Colonic mucosa (tissue), 4 donors: ENCODE data around the gene FBF1. TPM values are rescaled to one million over a fixed set of nuclear protein-coding genes. Genes with fewer than 3 reads are reported as not detected.

Experiments
- DNase-seq: peaks from one replicate; pipeline ENCODE4 v3.0.0-alpha.2; 2020
- H3K27ac ChIP-seq: fragments of 200-600 bp; one replicate; pipeline ENCODE4 v1.8.0; 2021
- H3K27me3 ChIP-seq: fragments of 200-600 bp; one replicate; pipeline ENCODE4 v1.8.0; 2021
- H3K36me3 ChIP-seq: fragments of 200-600 bp; one replicate; pipeline ENCODE4 v1.8.0; 2021
- H3K4me1 ChIP-seq: fragments of 200-600 bp; one replicate; pipeline ENCODE4 v1.8.0; 2021; ENCODE audit warnings: mild to moderate bottlenecking
- H3K4me3 ChIP-seq: fragments of 200-600 bp; one replicate; pipeline ENCODE4 v1.8.0; 2021
- H3K9ac ChIP-seq, 2 donors: one replicate each; pipeline ENCODE4 v1.7.0; 2013; ENCODE audit warnings: control low read depth in 2 of 2, low read depth in 2 of 2, low read length in 2 of 2
- H3K9me3 ChIP-seq: fragments of 200-600 bp; one replicate; pipeline ENCODE4 v1.8.0; 2021
- intact Hi-C: fragments of 100-400 bp; cut with DNase I; formaldehyde crosslinking; loops from one replicate; pipeline ENCODE4 v1.14.1; 2022
- total RNA-seq, 2 donors: library from RNA; stranded (reverse); fragmentation: NEBNext Ultra II Directional in 1 of 2; extraction: Animal tissue kit (Norgen Biotek cat#: 25700) in 1 of 2; gene quantifications; one replicate each; pipeline ENCODE4 v1.2.1, GENCODE V29; 2021
- TF ChIP-seq, protein P1 (sequence below): fragments of 200-600 bp; IDR thresholded peaks from one replicate; pipeline ENCODE4 v1.8.0; 2022; ENCODE audit warnings: antibody characterized with exemption, mild to moderate bottlenecking
- donor health status: healthy.
- donor health status: DM: no; HTN: no; CAD: no.
- donor health status: DM: no; HTN: no; CAD: no.

Gene FBF1
- total RNA-seq, 2 donors from 2014 or later = 3.2 to 21.5 TPM

DNA sequence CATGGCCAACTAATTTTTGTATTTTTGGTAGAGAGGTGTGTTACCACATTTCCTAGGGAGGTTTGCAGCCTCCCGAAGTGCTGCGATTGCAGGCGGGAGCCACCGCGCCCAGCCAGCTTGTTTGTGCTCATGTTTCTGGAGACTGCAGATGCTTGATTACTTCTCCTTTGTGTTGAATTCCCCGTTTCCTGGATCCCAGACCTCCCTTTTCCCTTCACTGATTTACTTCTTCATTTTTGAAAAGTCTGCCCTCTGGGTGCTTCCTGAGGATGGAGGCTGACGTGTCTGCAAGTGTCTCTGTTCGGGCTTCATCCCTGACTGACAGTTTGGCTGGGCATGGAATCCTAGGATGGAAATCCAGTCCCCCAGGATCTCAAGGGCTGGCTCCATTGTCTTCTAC, 55.4 kb downstream of the FBF1 start:
- H3K9me3 ChIP-seq = no peaks in the 10 kb centered on the region
- H3K4me1 ChIP-seq = no peaks in the 10 kb centered on the region
- H3K27me3 ChIP-seq = no peaks in the 10 kb centered on the region
- no peak overlapping the region for H3K9ac ChIP-seq
- no peak overlapping the region for H3K4me3 ChIP-seq
- no peak overlapping the region for H3K27ac ChIP-seq
- H3K36me3 ChIP-seq = no peaks in the 10 kb centered on the region
- no peak for DNase-seq
- intact Hi-C loops = no loop called here
- TF ChIP-seq, protein P1, sequence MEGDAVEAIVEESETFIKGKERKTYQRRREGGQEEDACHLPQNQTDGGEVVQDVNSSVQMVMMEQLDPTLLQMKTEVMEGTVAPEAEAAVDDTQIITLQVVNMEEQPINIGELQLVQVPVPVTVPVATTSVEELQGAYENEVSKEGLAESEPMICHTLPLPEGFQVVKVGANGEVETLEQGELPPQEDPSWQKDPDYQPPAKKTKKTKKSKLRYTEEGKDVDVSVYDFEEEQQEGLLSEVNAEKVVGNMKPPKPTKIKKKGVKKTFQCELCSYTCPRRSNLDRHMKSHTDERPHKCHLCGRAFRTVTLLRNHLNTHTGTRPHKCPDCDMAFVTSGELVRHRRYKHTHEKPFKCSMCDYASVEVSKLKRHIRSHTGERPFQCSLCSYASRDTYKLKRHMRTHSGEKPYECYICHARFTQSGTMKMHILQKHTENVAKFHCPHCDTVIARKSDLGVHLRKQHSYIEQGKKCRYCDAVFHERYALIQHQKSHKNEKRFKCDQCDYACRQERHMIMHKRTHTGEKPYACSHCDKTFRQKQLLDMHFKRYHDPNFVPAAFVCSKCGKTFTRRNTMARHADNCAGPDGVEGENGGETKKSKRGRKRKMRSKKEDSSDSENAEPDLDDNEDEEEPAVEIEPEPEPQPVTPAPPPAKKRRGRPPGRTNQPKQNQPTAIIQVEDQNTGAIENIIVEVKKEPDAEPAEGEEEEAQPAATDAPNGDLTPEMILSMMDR = no peak

- Histone ChIP-seq H3K9ac (no peak overlapping the region), H3K27me3 (no peaks in the 10 kb centered on the region), H3K9me3 (no peaks in the 10 kb centered on the region), H3K27ac (no peak overlapping the region), H3K4me3 (no peak overlapping the region), H3K36me3 (no peaks in the 10 kb centered on the region), H3K4me1 (peaks cover 2% of the 10 kb centered on the region)
- intact Hi-C loops = no loop called here
- DNase-seq = no peak
- TF ChIP-seq, protein P1 = no peak
Measured at GRCh38 chr17:75881678-75882454, 59.0 kb downstream of the FBF1 start.

DNA sequence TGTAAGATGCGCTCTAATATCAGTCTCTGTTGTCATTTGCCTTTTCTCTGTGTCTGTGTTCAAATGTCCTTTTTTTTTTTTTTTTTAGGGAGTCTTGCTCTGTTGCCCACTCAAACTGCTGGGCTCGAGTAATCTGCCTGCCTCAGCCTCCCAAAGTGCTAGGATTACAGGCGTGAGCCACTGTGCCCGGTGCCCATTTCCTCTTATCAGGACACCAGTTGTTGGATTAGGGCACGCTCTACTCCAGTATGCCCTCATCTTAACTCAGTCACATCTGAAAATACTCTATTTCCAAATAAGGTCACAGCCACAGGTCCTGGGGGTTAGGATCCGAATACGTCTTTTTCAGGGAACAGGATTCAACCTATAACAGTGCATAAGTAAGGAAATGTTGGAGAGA, 60.6 kb downstream of the FBF1 start:
- H3K27ac ChIP-seq = no peak overlapping the region
- TF ChIP-seq, protein P1 = no peak
- H3K9ac ChIP-seq = no peak overlapping the region
- intact Hi-C loops = no loop called here
- peaks cover 12% of the 10 kb centered on the region for H3K4me1 ChIP-seq
- no peak for DNase-seq
- no peaks in the 10 kb centered on the region for H3K36me3 ChIP-seq
- no peak overlapping the region for H3K4me3 ChIP-seq
- H3K9me3 ChIP-seq = no peaks in the 10 kb centered on the region
- no peaks in the 10 kb centered on the region for H3K27me3 ChIP-seq

GRCh38 chr17:75878174-75878998, 62.5 kb downstream of the FBF1 start, which contains the start of gene TRIM47:
Gene TRIM47, minus strand, starts transcription at chr17:75878581. Its CDS starts 33 bp downstream, at chr17:75878548.
- Histone ChIP-seq H3K36me3 (peaks cover 5% of the 10 kb centered on the region), H3K27ac (peak within 1 kb of the TSS; percentile 98), H3K4me1 (peaks cover 12% of the 10 kb centered on the region), H3K9me3 (no peaks in the 10 kb centered on the region), H3K27me3 (no peaks in the 10 kb centered on the region), H3K9ac (peak within 1 kb of the TSS; percentile 89 to 93), H3K4me3 (peak within 1 kb of the TSS; percentile 71)
- peak; percentile 78 for DNase-seq
- intact Hi-C loops = no loop called here
- TF ChIP-seq, protein P1 = no peak

DNA sequence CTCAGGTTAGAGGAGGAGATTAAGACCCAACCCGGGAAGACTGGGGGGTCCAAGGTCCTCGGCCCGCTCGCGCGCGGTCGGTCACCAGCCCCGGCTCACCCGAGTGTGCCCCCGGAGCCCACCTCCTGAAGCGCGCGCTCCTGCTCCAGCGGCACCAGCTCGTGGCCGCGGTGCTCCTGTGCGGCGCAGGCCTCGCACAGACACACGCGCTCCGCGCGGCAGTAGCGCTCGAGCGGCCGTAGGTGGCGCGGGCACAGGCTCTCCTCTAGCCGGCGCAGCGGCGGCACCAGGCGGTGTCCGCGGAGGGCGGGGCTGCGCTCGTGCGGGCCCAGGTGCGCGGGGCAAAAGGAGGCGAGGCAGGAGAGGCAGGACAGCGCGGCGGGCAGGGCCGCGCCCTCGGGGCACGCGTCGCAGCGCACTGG, 63.1 kb downstream of the FBF1 start:
- peak overlapping the region; percentile 71 for H3K4me3 ChIP-seq
- intact Hi-C loops = no loop called here
- peaks cover 13% of the 10 kb centered on the region for H3K4me1 ChIP-seq
- H3K27ac ChIP-seq = peak overlapping the region; percentile 98
- no peaks in the 10 kb centered on the region for H3K9me3 ChIP-seq
- H3K9ac ChIP-seq = peak overlapping the region; percentile 89 to 93
- TF ChIP-seq, protein P1 = peak; percentile 33
- peaks cover 5% of the 10 kb centered on the region for H3K36me3 ChIP-seq
- no peaks in the 10 kb centered on the region for H3K27me3 ChIP-seq
- peak; percentile 81 for DNase-seq
